ENCODE data around the gene ARAP1.

The ARAP1 gene

DNA sequence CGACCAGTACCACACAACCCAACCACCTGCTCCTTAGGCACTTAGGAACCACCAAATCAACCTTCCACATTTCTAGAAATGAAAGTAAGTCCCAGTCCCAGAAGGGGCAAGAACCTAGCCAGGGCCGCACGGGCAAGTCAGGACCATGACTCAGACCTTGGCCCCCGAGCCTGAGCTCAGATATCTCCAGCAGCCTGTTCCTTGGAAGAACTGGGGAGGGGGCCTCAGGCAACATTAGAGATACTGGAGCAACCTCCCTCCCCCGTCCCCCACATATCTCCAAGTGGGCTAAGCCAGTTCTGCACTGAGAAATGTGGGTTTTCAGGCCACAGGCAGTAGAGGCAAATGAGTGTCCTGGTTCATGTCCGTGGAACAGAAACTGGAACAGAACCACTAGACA is 7.7 kb downstream of the ARAP1 start:
- DNase-seq: no peak

DNA sequence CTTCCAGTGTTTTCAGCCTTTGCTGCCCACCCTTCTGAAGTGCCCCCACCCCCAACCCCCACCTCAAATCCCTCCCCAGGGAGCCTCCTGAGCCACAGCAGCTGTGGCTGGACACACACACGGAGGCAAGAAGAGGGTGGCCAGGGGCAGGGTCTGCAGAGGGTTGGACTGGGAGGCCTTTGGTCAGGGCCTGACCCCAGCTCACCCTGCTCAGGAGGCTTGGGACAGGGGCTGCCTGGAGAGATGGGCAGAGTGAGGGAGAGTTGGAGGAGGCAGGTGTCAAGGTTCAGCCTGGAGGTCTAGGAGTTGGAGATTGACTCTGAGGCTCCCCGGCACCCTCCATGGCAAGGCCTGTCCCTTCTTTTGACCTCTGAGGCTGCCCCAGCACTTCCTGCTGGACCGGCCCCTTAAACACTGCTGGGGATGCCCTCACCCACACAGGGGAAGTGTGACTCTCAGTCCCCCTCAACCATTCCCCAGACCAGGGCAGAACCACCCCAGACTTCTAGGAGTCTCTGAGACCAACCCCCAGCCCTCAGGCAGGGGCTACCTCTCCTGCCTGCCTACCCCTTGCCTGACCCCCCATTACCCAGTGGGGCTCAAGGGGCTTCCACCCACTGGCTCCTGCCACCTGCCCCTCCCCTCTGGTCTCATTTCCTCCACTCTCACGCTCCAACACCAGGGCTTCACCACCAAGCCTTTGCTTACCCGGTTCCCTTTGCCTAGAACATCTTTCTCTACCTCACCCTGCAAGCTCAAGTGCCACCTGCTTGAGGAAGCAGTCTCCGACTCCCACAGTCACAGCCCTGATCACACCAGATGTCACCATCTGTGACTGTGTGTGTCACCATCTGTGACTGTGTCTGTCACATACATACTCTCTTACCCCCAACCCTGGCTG is 8.6 kb downstream of the ARAP1 start:
- no peak for DNase-seq

DNA sequence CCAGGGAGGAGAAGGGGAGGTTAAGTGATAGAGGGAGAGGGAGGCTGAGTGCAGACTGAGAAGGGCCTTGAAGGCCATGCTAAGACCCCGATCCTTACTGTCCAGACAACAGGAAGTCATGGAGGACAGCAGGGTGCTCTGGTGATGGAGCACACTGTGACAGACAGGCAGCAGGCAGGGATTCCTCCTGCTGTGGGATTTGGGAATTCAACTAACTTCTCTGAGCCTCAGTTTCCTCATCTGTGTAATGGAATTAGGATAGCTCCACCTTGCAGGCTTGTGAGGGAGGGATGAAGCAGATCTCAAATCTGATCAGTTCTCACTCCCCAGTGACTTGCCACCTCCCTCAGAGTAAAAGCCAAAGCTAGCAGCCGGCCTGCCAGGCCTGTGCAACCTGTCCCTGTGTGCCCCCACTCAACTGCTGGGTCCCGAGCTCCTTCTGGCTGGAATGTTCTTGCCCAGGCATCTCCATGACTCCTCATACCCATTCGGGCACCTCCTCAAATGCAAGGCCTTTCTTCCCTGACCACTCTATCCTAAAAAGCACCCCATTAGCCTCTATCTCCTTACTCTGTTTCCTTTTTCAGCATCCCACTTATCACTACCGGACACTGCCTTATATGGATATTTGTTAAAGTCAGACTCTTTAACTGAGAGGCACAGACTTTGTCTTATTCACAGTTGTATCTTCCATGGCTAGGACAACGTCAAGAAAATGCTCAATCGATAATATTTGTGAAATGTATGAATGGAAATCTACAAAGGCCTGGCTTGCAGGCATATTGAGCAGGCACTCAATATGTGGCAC is 9.5 kb downstream of the ARAP1 start:
- no peak for DNase-seq

DNA sequence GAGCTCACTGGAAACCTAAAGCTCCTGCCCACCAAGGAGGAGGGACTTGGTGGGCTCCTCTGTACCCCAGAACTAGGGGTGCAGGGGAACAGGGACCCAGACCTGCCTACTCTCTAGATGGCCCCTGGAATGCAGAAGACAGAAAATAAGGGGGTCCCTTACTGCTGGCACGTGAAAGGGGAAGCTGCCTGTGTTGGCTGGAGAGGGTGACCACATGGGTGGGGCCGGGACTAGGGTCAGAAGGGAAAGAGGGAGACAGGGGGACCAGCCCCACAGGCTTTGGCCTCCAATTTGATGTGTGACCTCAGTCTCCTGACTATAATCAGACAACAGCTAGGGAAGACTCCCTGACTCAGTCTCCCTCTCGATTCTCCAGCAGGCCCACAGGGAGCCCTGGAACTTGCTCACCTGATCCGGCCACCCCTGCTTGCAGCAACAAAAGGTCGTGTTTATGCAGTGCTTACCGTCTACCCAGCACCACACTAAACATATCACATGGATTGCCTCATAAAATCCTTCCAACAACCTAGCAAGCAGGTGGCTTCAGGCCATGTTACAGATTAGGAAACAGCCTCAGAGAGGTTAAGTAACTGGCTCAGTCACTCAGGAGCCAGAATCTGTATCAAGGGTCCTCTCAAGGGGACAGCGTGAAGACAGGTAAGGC is 10.2 kb downstream of the ARAP1 start:
- DNase-seq: no peak

DNA sequence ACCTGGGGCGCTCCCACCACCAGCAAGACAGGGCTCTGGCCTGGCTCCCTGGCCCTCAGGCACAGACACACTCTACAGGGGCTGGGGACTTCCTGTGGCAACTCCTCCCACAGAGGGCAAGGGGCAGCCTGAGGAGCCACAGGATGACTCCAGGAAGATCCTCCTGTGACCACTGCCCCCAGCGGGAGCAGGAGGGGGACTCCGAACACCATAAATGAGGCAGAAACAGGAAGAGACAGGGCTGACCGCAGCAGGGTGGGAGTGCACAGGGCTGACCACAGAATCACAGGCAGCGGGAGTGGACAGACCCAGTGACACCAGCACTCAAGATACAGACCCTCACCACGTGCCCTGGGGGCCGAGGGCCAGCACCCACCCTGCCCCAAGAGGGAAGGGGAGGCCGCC is 10.8 kb downstream of the ARAP1 start:
- peak in 10 of 56 donors; percentile 20 to 59 (median 36) for DNase-seq

- no peak for DNase-seq
Observed at GRCh38 chr11:72740562-72741428, 11.4 kb downstream of the ARAP1 start.

GRCh38 chr11:72740060-72740424 is 12.2 kb downstream of the ARAP1 start:
- DNase-seq: no peak

DNA sequence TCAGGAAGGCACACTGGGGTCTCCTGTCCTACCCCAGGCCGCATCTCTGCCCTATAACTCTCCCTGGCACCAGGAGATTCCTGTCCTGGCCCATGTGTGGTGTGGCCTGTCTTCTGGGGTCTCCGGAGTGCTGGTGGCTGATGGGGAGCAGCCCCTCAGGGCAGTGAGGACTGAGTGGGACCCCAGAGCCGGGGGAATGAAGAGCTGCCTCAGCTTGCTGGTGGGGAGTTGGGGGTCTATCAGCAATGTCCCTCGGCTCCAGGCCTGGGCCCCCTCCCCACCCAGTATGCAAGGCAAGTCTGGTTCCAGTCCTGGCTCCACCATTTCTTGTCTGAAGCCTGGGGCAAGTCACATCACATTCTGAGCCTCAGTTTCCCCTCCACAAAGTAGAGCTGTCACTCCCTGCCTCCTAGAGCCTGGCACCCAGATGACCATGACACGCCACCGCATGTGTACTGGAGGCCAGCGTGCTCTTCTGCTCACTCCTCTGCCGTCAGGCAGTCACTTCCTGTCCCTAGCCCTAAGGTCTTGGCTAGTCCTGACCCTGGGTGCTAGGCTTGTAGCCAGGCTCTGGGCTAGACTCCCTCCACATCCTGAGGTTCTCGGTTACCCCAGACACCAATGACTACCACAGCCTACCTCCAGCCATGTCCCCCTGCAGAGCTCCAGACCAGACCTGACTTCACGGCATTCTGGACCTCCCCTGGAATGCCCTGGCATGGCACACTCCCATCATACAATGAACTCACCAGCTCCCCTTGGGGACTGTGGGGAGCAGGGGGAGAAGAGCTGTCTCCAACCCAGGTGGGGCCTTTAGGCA is 12.8 kb downstream of the ARAP1 start:
- no peak for DNase-seq

DNA sequence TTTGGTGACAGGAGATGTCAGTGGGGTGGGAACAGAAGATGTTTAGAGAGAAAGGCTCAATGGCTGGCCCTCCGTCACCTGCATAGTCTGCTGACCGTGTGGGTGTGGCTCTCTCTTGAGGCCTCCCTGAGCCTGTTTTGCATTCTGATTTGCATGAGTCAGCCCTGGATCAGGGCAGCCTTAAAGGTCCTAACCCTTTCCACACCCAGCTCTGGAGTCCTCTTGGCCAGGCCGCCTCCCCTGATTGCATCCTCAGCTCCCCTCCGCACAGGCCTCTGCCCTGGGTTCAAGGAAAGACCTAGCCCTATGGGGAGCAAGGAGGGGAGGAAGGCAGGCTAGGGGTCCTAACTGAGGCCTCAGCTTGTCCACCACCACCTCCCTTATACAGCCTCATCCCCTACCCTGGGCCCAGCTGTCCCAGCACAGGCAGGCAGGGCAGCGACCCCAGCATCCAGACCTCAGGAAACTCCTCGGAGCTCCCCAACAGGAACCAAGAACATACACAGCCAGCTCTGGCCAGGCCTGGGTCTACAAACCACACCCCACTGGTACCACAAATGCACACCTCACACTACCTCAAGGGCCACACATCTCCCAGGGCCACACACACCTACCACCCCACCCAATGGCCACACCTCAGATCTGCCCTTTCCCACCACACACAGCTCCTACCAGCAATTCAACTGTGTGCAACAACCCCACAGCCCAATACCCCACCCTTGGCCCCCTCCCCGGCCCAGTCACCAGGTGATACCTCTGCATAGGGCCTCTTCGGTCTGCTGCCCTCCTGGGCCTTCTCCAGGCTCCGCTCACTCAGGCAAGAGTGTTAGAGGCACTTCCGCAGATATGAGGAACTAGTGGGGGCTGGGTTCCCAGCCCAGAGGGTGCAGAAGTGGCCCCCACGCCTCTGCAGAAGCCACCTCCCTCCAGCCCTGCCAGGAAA is 13.7 kb downstream of the ARAP1 start:
- DNase-seq: peak in 1 of 56 donors; percentile 34

- DNase-seq: no peak
Observed at GRCh38 chr11:72737336-72737735, 14.9 kb downstream of the ARAP1 start.

DNA sequence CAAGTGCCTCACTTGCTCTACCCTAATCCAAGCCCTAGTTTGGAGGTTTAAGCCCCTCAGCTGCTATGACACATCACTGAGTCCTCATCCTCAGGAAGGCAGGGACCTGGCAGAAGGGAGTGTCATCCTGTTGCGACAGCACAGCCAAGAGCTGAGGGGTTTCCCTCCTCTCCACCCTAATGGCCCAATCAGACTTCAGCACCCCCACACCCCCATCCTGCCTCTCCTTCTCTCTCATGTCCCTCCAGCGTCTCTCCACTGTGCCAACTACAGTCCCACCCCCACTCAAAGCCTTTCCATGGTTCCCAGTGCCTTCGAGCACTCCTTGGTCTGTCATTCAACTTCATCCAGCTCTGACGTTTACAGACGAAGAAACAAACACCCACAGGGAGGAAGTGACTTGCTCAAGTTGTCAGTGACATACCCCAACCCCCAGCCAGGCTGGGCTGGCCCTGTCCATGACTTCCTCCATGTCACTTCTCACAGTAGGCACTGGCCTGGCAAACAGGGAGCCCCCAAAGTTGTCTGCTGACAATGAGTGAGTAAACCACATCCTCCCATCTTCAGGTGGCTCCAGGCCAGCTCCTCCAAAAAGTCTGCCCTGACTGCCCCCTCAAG is 15.6 kb downstream of the ARAP1 start:
- DNase-seq: peak in 8 of 56 donors; percentile 14 to 41 (median 30)

DNA sequence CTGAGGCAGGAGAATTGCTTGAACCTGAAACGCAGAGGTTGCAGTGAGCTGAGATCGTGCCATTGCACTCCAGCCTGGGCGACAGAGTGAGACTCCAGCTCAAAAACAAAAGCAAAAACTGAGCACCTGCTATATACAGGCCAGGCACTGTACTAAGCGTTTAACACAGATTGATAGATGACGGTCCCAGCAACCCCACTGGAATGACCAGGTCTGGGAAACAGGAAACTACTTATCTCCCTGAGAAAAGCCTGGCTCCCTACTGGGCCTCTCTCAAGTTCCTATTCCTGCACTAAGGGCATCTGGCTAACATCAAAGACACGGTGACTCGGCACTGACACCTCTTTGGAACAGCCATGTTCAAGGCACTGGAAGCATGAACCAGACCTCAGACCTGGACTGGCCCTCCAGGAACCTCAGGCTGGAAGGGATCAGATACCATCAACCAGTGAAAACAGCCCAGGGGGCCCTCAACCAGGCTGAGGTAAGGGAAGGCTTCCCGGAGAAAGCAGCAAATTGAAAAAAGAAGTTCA is 16.6 kb downstream of the ARAP1 start:
- DNase-seq: no peak

GRCh38 chr11:72732329-72732728 is 19.9 kb downstream of the ARAP1 start:
- DNase-seq: peak in 7 of 56 donors; percentile 12 to 55 (median 27)

DNA sequence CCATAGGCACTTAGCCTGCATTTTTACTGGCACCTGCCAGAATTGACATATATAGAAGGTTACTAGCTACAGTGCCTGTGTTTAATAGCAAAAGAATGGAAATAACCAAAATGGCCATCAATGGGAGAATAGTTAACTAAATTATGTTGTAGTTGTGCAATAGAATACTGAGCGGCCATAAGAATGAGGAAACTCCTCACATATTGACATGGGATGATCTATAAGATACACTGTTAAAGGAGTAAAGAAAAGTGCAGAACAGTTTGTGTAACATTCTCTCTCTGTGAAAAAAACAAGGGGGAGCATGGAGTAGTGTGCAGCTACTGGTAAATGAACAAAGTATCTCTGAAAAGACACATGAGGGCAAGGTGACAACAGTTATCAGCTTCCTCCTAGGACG is 21.5 kb downstream of the ARAP1 start:
- no peak for DNase-seq

DNA sequence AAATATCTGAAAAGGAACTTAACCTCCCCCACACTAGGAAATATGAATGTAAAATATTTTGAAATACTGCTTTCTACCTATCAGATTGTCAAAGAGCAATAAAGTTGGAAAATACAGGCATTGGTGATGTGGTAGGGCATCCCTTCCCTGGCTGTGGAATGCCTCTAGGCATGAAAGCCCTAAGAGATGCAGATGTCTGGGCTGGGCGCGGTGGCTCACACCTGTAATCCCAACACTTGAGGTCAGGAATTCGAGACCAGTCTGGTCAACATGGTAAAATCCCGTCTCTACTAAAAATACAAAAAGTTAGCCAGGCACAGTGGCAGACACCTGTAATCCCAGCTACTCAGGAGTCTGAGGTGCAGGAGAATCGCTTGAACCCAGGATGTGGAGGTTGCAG is 22.0 kb downstream of the ARAP1 start:
- DNase-seq: no peak

GRCh38 chr11:72727521-72727920 is 24.7 kb downstream of the ARAP1 start:
- peak in 1 of 56 donors; percentile 20 for DNase-seq

- DNase-seq: no peak
Observed at GRCh38 chr11:72726266-72727220, 25.7 kb downstream of the ARAP1 start.
